H9 (cell line): ENCODE results near the gene CELF5. TPM values are rescaled to one million over a fixed set of nuclear protein-coding genes. Genes with fewer than 3 reads are reported as not detected.

Experiments used
- DNase-seq: peaks from one replicate; pipeline ENCODE4 v3.0.0-alpha.2; 2017
- H2AFZ ChIP-seq: one replicate; pipeline ENCODE4 v1.6.1; 2013; ENCODE audit warnings: mild to moderate bottlenecking, low read length, control low read depth, moderate library complexity
- H2AK5ac ChIP-seq: 2 replicates; pipeline ENCODE4 v1.6.1; 2013; ENCODE audit warnings: low read length, control low read depth, mixed read lengths; ENCODE audit not compliant: insufficient read length
- H2BK120ac ChIP-seq: one replicate; pipeline ENCODE4 v1.6.1; 2013; ENCODE audit warnings: low read depth, mild to moderate bottlenecking, low read length, control low read depth, inconsistent platforms; ENCODE audit not compliant: poor library complexity, severe bottlenecking
- H2BK12ac ChIP-seq: 2 replicates; pipeline ENCODE4 v1.6.1; 2013; ENCODE audit warnings: low read length, control low read depth, mixed read lengths, low read depth; ENCODE audit not compliant: insufficient read length
- H2BK15ac ChIP-seq: 2 replicates; pipeline ENCODE4 v1.6.1; 2013; ENCODE audit warnings: low read depth, low read length, control low read depth
- H2BK20ac ChIP-seq: one replicate; pipeline ENCODE4 v1.6.1; 2013; ENCODE audit warnings: low read depth, mild to moderate bottlenecking, low read length, control low read depth, inconsistent platforms; ENCODE audit not compliant: poor library complexity, severe bottlenecking
- H2BK5ac ChIP-seq: 2 replicates; pipeline ENCODE4 v1.6.1; 2013; ENCODE audit warnings: low read length, control low read depth, mixed read lengths; ENCODE audit not compliant: insufficient read length
- H3K14ac ChIP-seq: 2 replicates; pipeline ENCODE4 v1.6.1; 2013; ENCODE audit warnings: low read length, control low read depth; ENCODE audit not compliant: insufficient read depth
- H3K18ac ChIP-seq: 2 replicates; pipeline ENCODE4 v1.6.1; 2013; ENCODE audit warnings: low read depth, mild to moderate bottlenecking, mixed read lengths, low read length, control low read depth; ENCODE audit not compliant: insufficient read length
- H3K23ac ChIP-seq: 2 replicates; pipeline ENCODE4 v1.6.1; 2013; ENCODE audit warnings: low read length, control low read depth, mixed read lengths, low read depth; ENCODE audit not compliant: insufficient read length
- H3K23me2 ChIP-seq: 2 replicates; pipeline ENCODE4 v1.6.1; 2013; ENCODE audit warnings: low read depth, mild to moderate bottlenecking, mixed read lengths, low read length, control low read depth; ENCODE audit not compliant: insufficient read length, poor library complexity, severe bottlenecking
- H3K27ac ChIP-seq: 2 replicates; pipeline ENCODE4 v1.5.1; 2013; ENCODE audit warnings: low read length, control low read depth, mixed read lengths, low read depth; ENCODE audit not compliant: insufficient read length
- H3K27me3 ChIP-seq: 2 replicates; pipeline ENCODE4 v1.6.1; 2013; ENCODE audit warnings: low read length, control low read depth, inconsistent platforms; ENCODE audit not compliant: insufficient read depth
- H3K4ac ChIP-seq: 2 replicates; pipeline ENCODE4 v1.6.1; 2013; ENCODE audit warnings: low read depth, mild to moderate bottlenecking, control low read depth, inconsistent platforms, low read length, moderate library complexity
- H3K4me1 ChIP-seq: 2 replicates; pipeline ENCODE4 v1.6.1; 2013; ENCODE audit warnings: low read length, control low read depth, inconsistent platforms; ENCODE audit not compliant: insufficient read depth
- H3K4me2 ChIP-seq: 2 replicates; pipeline ENCODE4 v1.6.1; 2013; ENCODE audit warnings: low read length, control low read depth, mixed read lengths; ENCODE audit not compliant: insufficient read length, insufficient read depth
- H3K56ac ChIP-seq: 2 replicates; pipeline ENCODE4 v1.6.1; 2013; ENCODE audit warnings: low read depth, mild to moderate bottlenecking, mixed read lengths, low read length, control low read depth; ENCODE audit not compliant: insufficient read length
- H3K79me1 ChIP-seq: 2 replicates; pipeline ENCODE4 v1.6.1; 2013; ENCODE audit warnings: low read depth, mild to moderate bottlenecking, moderate library complexity, low read length, control low read depth, inconsistent platforms; ENCODE audit not compliant: insufficient read depth, poor library complexity, severe bottlenecking
- H3K79me2 ChIP-seq: 2 replicates; pipeline ENCODE4 v1.6.1; 2013; ENCODE audit warnings: low read length, control low read depth, inconsistent platforms; ENCODE audit not compliant: insufficient read depth
- H3K9ac ChIP-seq: 2 replicates; pipeline ENCODE4 v1.6.1; 2013; ENCODE audit warnings: low read length, control low read depth, mixed read lengths; ENCODE audit not compliant: insufficient read length; ENCODE audit errors: extremely low read depth
- H3K9me3 ChIP-seq: one replicate; pipeline ENCODE4 v1.6.1; 2013; ENCODE audit warnings: low read depth, low read length, inconsistent platforms; ENCODE audit not compliant: control insufficient read depth
- H3T11ph ChIP-seq: one replicate; pipeline ENCODE4 v1.6.1; 2013; ENCODE audit warnings: mild to moderate bottlenecking, low read length, control low read depth, inconsistent platforms
- H4K20me1 ChIP-seq: one replicate; pipeline ENCODE4 v1.6.1; 2013; ENCODE audit not compliant: control insufficient read depth, insufficient read length, insufficient read depth
- H4K5ac ChIP-seq: 2 replicates; pipeline ENCODE4 v1.6.1; 2013; ENCODE audit warnings: low read depth, mild to moderate bottlenecking, mixed read lengths, low read length, control low read depth; ENCODE audit not compliant: insufficient read length
- H4K8ac ChIP-seq: replicated peaks from 2 replicates; pipeline ENCODE4 v1.6.1; 2013; ENCODE audit warnings: low read length, control low read depth, mixed read lengths, low read depth; ENCODE audit not compliant: insufficient read length
- H4K91ac ChIP-seq: 2 replicates; pipeline ENCODE4 v1.6.1; 2013; ENCODE audit warnings: low read depth, mild to moderate bottlenecking, moderate library complexity, mixed read lengths, low read length, control low read depth; ENCODE audit not compliant: insufficient read length
- H3K27ac Mint-ChIP-seq, 3 experiments: 2 replicates in 2 of 3; 3 replicates in 1 of 3; pipeline ENCODE4 v1.8.0; 2020 to 2021; ENCODE audit warnings: mixed read lengths in 3 of 3, mild to moderate bottlenecking in 1 of 3, moderate library complexity in 1 of 3
- H3K27me3 Mint-ChIP-seq: 2 replicates; pipeline ENCODE4 v1.8.0; 2021; ENCODE audit warnings: low read depth, mild to moderate bottlenecking, moderate library complexity, mixed read lengths
- H3K36me3 Mint-ChIP-seq, 3 experiments: 2 replicates in 2 of 3; 3 replicates in 1 of 3; pipeline ENCODE4 v1.8.0; 2020 to 2021; ENCODE audit warnings: low read depth in 3 of 3, mixed read lengths in 3 of 3; ENCODE audit not compliant: insufficient read depth in 1 of 3
- H3K4me1 Mint-ChIP-seq, 2 experiments: 2 replicates each; pipeline ENCODE4 v1.8.0; 2020; ENCODE audit warnings: mixed read lengths in 2 of 2
- H3K4me3 Mint-ChIP-seq, 2 experiments: 2 replicates in 1 of 2; 3 replicates in 1 of 2; pipeline ENCODE4 v1.8.0; 2020 to 2021; ENCODE audit warnings: mild to moderate bottlenecking in 2 of 2, mixed read lengths in 2 of 2, moderate library complexity in 1 of 2
- H3K9me3 Mint-ChIP-seq, 2 experiments: 2 replicates in 1 of 2; 3 replicates in 1 of 2; pipeline ENCODE4 v1.8.0; 2020; ENCODE audit warnings: mild to moderate bottlenecking in 2 of 2, mixed read lengths in 2 of 2, moderate library complexity in 1 of 2
- WGBS: extraction: QIAGEN DNeasy Blood & Tissue Kit; methylation state at CpG from one replicate; pipeline ENCODE4 v1.1.7; 2013; ENCODE audit warnings: missing lambda C conversion rate, low lambda C conversion rate, mixed read lengths; ENCODE audit not compliant: insufficient read length; ENCODE audit errors: extremely low coverage; 5-methylcytosine and 5-hydroxymethylcytosine counted together
- total RNA-seq: library from RNA; stranded (reverse); gene quantifications from 2 replicates; pipeline ENCODE4 v1.2.1, GENCODE V29; 2021
- TF ChIP-seq, protein P1 (sequence below): fragments of 200-600 bp; sonication (generic); conservative IDR thresholded peaks from 3 replicates; pipeline ENCODE4 v1.8.0; 2021; ENCODE audit warnings: antibody characterized with exemption, mild to moderate bottlenecking

The CELF5 gene
- total RNA-seq, 1 experiment from 2014 or later = 4.8 TPM

DNA sequence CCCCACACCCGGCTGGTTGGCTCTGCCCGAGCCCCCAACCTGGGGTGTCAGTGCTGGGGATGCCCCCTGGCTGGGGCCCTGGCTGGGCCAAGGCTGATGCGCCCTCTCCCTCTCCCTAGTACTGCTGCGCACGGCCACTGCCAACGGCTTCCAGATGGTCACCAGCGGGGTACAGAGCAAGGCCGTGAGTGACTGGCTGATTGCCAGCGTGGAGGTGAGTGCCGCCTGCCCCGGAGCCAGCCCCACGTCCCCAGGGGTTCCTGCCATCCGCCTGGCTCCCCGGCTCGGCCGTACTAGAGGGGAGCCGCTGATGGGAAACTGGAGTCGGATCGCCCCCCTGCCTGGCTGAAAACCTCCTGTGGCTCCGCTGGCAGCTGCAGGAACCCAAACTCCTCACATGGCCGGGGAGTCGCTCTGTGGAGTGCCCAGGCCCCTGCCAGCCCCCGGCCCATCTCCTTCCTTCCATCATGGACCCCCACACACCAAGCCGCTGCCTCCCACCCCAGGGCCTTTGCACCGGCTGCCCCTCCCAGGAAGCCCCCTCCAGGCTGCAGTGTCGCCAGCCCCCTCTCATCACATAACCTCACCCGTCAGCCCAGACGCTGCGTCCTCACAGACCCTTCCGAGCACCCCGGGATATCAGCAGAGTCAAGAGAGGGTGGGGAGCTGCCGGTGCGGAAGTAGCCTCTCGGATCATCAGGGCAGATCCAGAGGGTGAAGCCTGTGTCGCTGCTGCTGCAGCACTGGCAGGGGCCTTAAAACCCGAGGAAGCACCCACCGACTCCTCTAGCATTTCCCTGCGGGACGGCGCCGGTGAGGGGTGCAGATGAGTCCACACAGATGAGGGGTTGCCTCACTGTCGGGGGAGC is 28.2 kb upstream of the CELF5 start:
- Mint-ChIP-seq H3K27me3 (no peaks in the 10 kb centered on the region), H3K9me3 (no peaks in the 10 kb centered on the region), H3K4me1 (no peaks in the 10 kb centered on the region), H3K4me3 (no peak overlapping the region), H3K27ac (no peak overlapping the region), H3K36me3 (peaks cover 5 to 26% (median 24%) of the 10 kb centered on the region in 3 experiments; a peak in 6 of 7 replicates)
- no peak overlapping the region for H2BK15ac ChIP-seq
- no peak overlapping the region for H2BK120ac ChIP-seq
- no peak overlapping the region for H3K23ac ChIP-seq
- H3K79me2 ChIP-seq = no peaks in the 10 kb centered on the region; the same call in 1 of the 2 replicates
- no peak for DNase-seq
- H3K14ac ChIP-seq = no peak overlapping the region
- no peak overlapping the region for H4K8ac ChIP-seq
- H2BK20ac ChIP-seq = no peak overlapping the region
- no peak overlapping the region for H3K56ac ChIP-seq
- no peaks in the 10 kb centered on the region for H3K27me3 ChIP-seq
- TF ChIP-seq, protein P1, sequence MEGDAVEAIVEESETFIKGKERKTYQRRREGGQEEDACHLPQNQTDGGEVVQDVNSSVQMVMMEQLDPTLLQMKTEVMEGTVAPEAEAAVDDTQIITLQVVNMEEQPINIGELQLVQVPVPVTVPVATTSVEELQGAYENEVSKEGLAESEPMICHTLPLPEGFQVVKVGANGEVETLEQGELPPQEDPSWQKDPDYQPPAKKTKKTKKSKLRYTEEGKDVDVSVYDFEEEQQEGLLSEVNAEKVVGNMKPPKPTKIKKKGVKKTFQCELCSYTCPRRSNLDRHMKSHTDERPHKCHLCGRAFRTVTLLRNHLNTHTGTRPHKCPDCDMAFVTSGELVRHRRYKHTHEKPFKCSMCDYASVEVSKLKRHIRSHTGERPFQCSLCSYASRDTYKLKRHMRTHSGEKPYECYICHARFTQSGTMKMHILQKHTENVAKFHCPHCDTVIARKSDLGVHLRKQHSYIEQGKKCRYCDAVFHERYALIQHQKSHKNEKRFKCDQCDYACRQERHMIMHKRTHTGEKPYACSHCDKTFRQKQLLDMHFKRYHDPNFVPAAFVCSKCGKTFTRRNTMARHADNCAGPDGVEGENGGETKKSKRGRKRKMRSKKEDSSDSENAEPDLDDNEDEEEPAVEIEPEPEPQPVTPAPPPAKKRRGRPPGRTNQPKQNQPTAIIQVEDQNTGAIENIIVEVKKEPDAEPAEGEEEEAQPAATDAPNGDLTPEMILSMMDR = no peak
- H4K91ac ChIP-seq = no peak overlapping the region
- no peaks in the 10 kb centered on the region for H3K9me3 ChIP-seq
- no peak overlapping the region for H3T11ph ChIP-seq
- H3K9ac ChIP-seq = no peak overlapping the region
- H2BK12ac ChIP-seq = no peak overlapping the region
- no peak overlapping the region for H3K27ac ChIP-seq
- no peak overlapping the region for H3K18ac ChIP-seq
- H4K5ac ChIP-seq = no peak overlapping the region
- no peaks in the 10 kb centered on the region for H4K20me1 ChIP-seq
- H3K4me2 ChIP-seq = no peak overlapping the region
- no peaks in the 10 kb centered on the region for H3K23me2 ChIP-seq
- WGBS = no CpG with 5 or more reads among the region's 42 CpGs
- H3K4ac ChIP-seq = no peak overlapping the region
- H2AFZ ChIP-seq = no peak overlapping the region
- H2BK5ac ChIP-seq = no peak overlapping the region
- H3K79me1 ChIP-seq = peaks cover 4% of the 10 kb centered on the region
- H3K4me1 ChIP-seq = no peaks in the 10 kb centered on the region
- no peak overlapping the region for H2AK5ac ChIP-seq
